CD14-positive monocyte (primary cell): ENCODE results near the gene MST1. TPM values are rescaled to one million over a fixed set of nuclear protein-coding genes. Genes with fewer than 3 reads are reported as not detected.

Experiments
- DNase-seq, 3 donors: peaks; one replicate each; pipeline ENCODE4 v3.0.0-alpha.2; 2011 to 2022
- H2AFZ ChIP-seq: 2 replicates; pipeline ENCODE4 v1.6.0; 2012; ENCODE audit warnings: mild to moderate bottlenecking, low read depth, low read length, inconsistent platforms; ENCODE audit not compliant: insufficient read depth, poor library complexity, severe bottlenecking
- H3K27ac ChIP-seq, 2 donors: 1 replicate in 1 of 2; 2 replicates in 1 of 2; pipeline ENCODE4 v1.5.1; 2012 to 2013; ENCODE audit warnings: low read length in 2 of 2, control low read depth in 1 of 2, inconsistent platforms in 1 of 2, low read depth in 1 of 2, mild to moderate bottlenecking in 1 of 2
- H3K27me3 ChIP-seq, 2 donors: one replicate each; pipeline versions ENCODE4 v1.6.0 to v1.6.1; 2011 to 2013; ENCODE audit warnings: low read length in 2 of 2; ENCODE audit not compliant: control insufficient read depth in 2 of 2, insufficient read depth in 2 of 2
- H3K36me3 ChIP-seq, 2 donors: replicated peaks in 1 of 2; 1 replicate in 1 of 2; 2 replicates in 1 of 2; pipeline versions ENCODE4 v1.5.1 to v1.6.1; 2012 to 2013; ENCODE audit warnings: low read length in 2 of 2, control low read depth in 1 of 2, inconsistent platforms in 1 of 2, mild to moderate bottlenecking in 1 of 2; ENCODE audit not compliant: insufficient read depth in 2 of 2, control insufficient read depth in 1 of 2
- H3K4me1 ChIP-seq, 2 donors: 1 replicate in 1 of 2; 2 replicates in 1 of 2; pipeline versions ENCODE4 v1.5.1 to v1.6.1; 2012 to 2013; ENCODE audit warnings: low read length in 2 of 2, control low read depth in 1 of 2, inconsistent platforms in 1 of 2, mild to moderate bottlenecking in 1 of 2, moderate library complexity in 1 of 2; ENCODE audit not compliant: insufficient read depth in 2 of 2, control insufficient read depth in 1 of 2
- H3K4me2 ChIP-seq: replicated peaks from 2 replicates; pipeline ENCODE3; 2012; ENCODE audit warnings: low read length, moderate library complexity, mild to moderate bottlenecking; ENCODE audit not compliant: poor library complexity, severe bottlenecking; ENCODE audit errors: extremely low read depth
- H3K4me3 ChIP-seq, 3 experiments: fragments of 200-600 bp in 1 of 3; sonication (generic) in 1 of 3; replicated peaks in 1 of 3; 1 replicate in 2 of 3; 2 replicates in 1 of 3; pipeline ENCODE4 v1.5.1; 2011 to 2013; ENCODE audit warnings: low read length in 3 of 3, mild to moderate bottlenecking in 3 of 3, control low read depth in 2 of 3, low read depth in 2 of 3, inconsistent platforms in 1 of 3, moderate library complexity in 1 of 3
- H3K79me2 ChIP-seq: 2 replicates; pipeline ENCODE4 v1.6.0; 2012; ENCODE audit warnings: mild to moderate bottlenecking, control low read depth, inconsistent platforms, low read length, moderate library complexity; ENCODE audit not compliant: insufficient read depth
- H3K9ac ChIP-seq: 2 replicates; pipeline ENCODE4 v1.6.0; 2017; ENCODE audit warnings: low read length, mild to moderate bottlenecking; ENCODE audit not compliant: insufficient read depth, poor library complexity, severe bottlenecking
- H3K9me3 ChIP-seq, 2 donors: replicated peaks in 1 of 2; 1 replicate in 1 of 2; 2 replicates in 1 of 2; pipeline versions ENCODE4 v1.5.1 to v1.6.1; 2012 to 2013; ENCODE audit warnings: low read length in 2 of 2, control low read depth in 1 of 2; ENCODE audit not compliant: control insufficient read depth in 1 of 2, insufficient read depth in 1 of 2
- H4K20me1 ChIP-seq: 2 replicates; pipeline ENCODE4 v1.6.0; 2012; ENCODE audit warnings: mild to moderate bottlenecking, low read length, control low read depth, moderate library complexity; ENCODE audit not compliant: insufficient read depth
- H3K27ac Mint-ChIP-seq, 7 donors: one replicate each; pipeline ENCODE4 v1.8.0; 2020; ENCODE audit warnings: mild to moderate bottlenecking in 7 of 7, mixed read lengths in 7 of 7, moderate library complexity in 6 of 7, inconsistent platforms in 2 of 7
- H3K27me3 Mint-ChIP-seq, 3 donors: one replicate each; pipeline ENCODE4 v1.8.0; 2021 to 2022; ENCODE audit warnings: low read depth in 3 of 3, mild to moderate bottlenecking in 3 of 3, mixed read lengths in 3 of 3, moderate library complexity in 3 of 3, inconsistent platforms in 1 of 3
- H3K36me3 Mint-ChIP-seq, 2 donors: one replicate each; pipeline ENCODE4 v1.8.0; 2020; ENCODE audit warnings: mixed read lengths in 2 of 2, inconsistent platforms in 1 of 2, mild to moderate bottlenecking in 1 of 2
- H3K4me1 Mint-ChIP-seq: one replicate; pipeline ENCODE4 v1.8.0; 2020; ENCODE audit warnings: mild to moderate bottlenecking, mixed read lengths
- H3K4me3 Mint-ChIP-seq, 2 donors: one replicate each; pipeline ENCODE4 v1.8.0; 2020; ENCODE audit warnings: mild to moderate bottlenecking in 2 of 2, mixed read lengths in 2 of 2, moderate library complexity in 1 of 2
- H3K9me3 Mint-ChIP-seq, 7 donors: one replicate each; pipeline ENCODE4 v1.8.0; 2020 to 2022; ENCODE audit warnings: mixed read lengths in 7 of 7, mild to moderate bottlenecking in 6 of 7, moderate library complexity in 6 of 7, inconsistent platforms in 2 of 7
- CTCF ChIP-seq: fragments of 200-600 bp; IDR thresholded peaks from one replicate; pipeline ENCODE4 v1.8.0; 2022; ENCODE audit warnings: antibody characterized with exemption, mild to moderate bottlenecking
- WGBS: methylation state at CpG from one replicate; pipeline ENCODE4 v1.1.5; 2013; ENCODE audit warnings: missing lambda C conversion rate; ENCODE audit not compliant: insufficient coverage; 5-methylcytosine and 5-hydroxymethylcytosine counted together
- intact Hi-C, 2 donors: fragments of 100-400 bp; cut with micrococcal nuclease; formaldehyde crosslinking; loops; one replicate each; pipeline versions ENCODE4 v1.15.0 to v1.15.1; 2023
- polyA plus RNA-seq, 3 donors: library from polyadenylated mRNA; depleted of rRNA in 1 of 3; unstranded in 2 of 3; stranded (reverse) in 1 of 3; fragments of 300-500 nt in 2 of 3; fragments of >200 nt in 1 of 3; fragmentation: Illumina TruSeq in 2 of 3; gene quantifications; 1 replicate in 2 of 3; 2 replicates in 1 of 3; pipeline ENCODE4 v1.2.3, GENCODE V29; 2012 to 2021

Gene MST1
- polyA plus RNA-seq, 3 donors, result 0.28 to 17.8 TPM; not detected in 1

GRCh38 chr3:49670940-49671290, 18.4 kb downstream of the MST1 start:
- H3K27me3 Mint-ChIP-seq, result peaks cover 9 to 11% (median 10%) of the 10 kb centered on the region in 3 donors
- H3K27me3 ChIP-seq, result no peaks in the 10 kb centered on the region
- intact Hi-C loops, result loop anchor here (5.0 to 10.0 kb wide), 3 partner anchors 54 to 199 kb away; partner anchors contain the start of genes GMPPB (in 2 of the 2) and DAG1 (in 1 of the 2)
- no peak overlapping the region for H3K27ac ChIP-seq
- TF ChIP-seq CTCF, result no peak
- H3K4me2 ChIP-seq, result no peak overlapping the region
- peaks cover 17 to 21% of the 10 kb centered on the region in 2 donors for H3K4me1 ChIP-seq
- H3K9ac ChIP-seq, result no peak overlapping the region
- peaks cover 24% of the 10 kb centered on the region for H3K4me1 Mint-ChIP-seq
- no peak overlapping the region for H3K27ac Mint-ChIP-seq
- WGBS, result no CpG with 5 or more reads among the region's 6 CpGs
- H3K79me2 ChIP-seq, result peaks cover 13% of the 10 kb centered on the region
- no peak overlapping the region for H3K4me3 Mint-ChIP-seq
- peaks cover 0 to 10% (median 3%) of the 10 kb centered on the region in 7 donors for H3K9me3 Mint-ChIP-seq
- peaks cover 4 to 6% of the 10 kb centered on the region in 2 donors for H3K36me3 Mint-ChIP-seq
- no peak for DNase-seq
- H3K36me3 ChIP-seq, result peaks cover 4% of the 10 kb centered on the region in 2 donors
- no peak overlapping the region for H2AFZ ChIP-seq
- H3K9me3 ChIP-seq, result peaks cover 0 to 6% of the 10 kb centered on the region in 2 donors
- peaks cover 20% of the 10 kb centered on the region for H4K20me1 ChIP-seq
- H3K4me3 ChIP-seq, result no peak overlapping the region

- no peak overlapping the region for H3K4me2 ChIP-seq
- no peak overlapping the region for H3K9ac ChIP-seq
- H3K9me3 Mint-ChIP-seq, result peaks cover 0 to 10% (median 3%) of the 10 kb centered on the region in 7 donors
- peaks cover 9 to 13% (median 11%) of the 10 kb centered on the region in 3 donors for H3K27me3 Mint-ChIP-seq
- 90% methylated on average over 3 of the region's 3 CpGs for WGBS
- intact Hi-C loops, result no loop called here
- H3K27ac ChIP-seq, result no peak overlapping the region
- H3K4me1 Mint-ChIP-seq, result peaks cover 16% of the 10 kb centered on the region
- no peak overlapping the region for H3K4me3 Mint-ChIP-seq
- no peaks in the 10 kb centered on the region for H3K36me3 Mint-ChIP-seq
- no peak overlapping the region for H3K27ac Mint-ChIP-seq
- no peaks in the 10 kb centered on the region for H3K27me3 ChIP-seq
- no peak overlapping the region for H2AFZ ChIP-seq
- H3K79me2 ChIP-seq, result peaks cover 4% of the 10 kb centered on the region
- H3K36me3 ChIP-seq, result no peaks in the 10 kb centered on the region
- H3K4me3 ChIP-seq, result no peak overlapping the region
- no peak for TF ChIP-seq CTCF
- peaks cover 7 to 12% of the 10 kb centered on the region in 2 donors for H3K4me1 ChIP-seq
- H3K9me3 ChIP-seq, result peaks cover 0 to 6% of the 10 kb centered on the region in 2 donors
- no peak for DNase-seq
- peaks cover 11% of the 10 kb centered on the region for H4K20me1 ChIP-seq
Measured at GRCh38 chr3:49669352-49669751, 19.9 kb downstream of the MST1 start.
